HepG2 (cell line): ENCODE results near the gene ARPC1A. TPM values are rescaled to one million over a fixed set of nuclear protein-coding genes. Genes with fewer than 3 reads are reported as not detected.

Experiments used
- AHDC1 ChIP-seq: sonication (generic); formaldehyde crosslinking; IDR thresholded peaks from 2 replicates; pipeline ENCODE4 v1.5.1; 2020; ENCODE audit warnings: mild to moderate bottlenecking, missing genetic modification reagents, borderline replicate concordance
- E2F5 ChIP-seq: sonication (generic); formaldehyde crosslinking; conservative IDR thresholded peaks from 2 replicates; pipeline ENCODE4 v1.4.0; 2020; ENCODE audit warnings: missing genetic modification reagents
- HIVEP1 ChIP-seq: sonication (generic); formaldehyde crosslinking; IDR thresholded peaks from 2 replicates; pipeline ENCODE4 v1.4.0; 2020; ENCODE audit warnings: mild to moderate bottlenecking, missing genetic modification reagents
- HOXA7 ChIP-seq: sonication (generic); formaldehyde crosslinking; IDR thresholded peaks from 2 replicates; pipeline ENCODE4 v1.8.1; 2022; ENCODE audit warnings: mild to moderate bottlenecking, missing genetic modification reagents, moderate library complexity
- KAT7 ChIP-seq: IDR thresholded peaks from 2 replicates; pipeline ENCODE4 v1.6.1; 2018; ENCODE audit warnings: borderline replicate concordance, missing compliant biosample characterization
- SP4 ChIP-seq: sonication (generic); formaldehyde crosslinking; IDR thresholded peaks from 2 replicates; pipeline ENCODE4 v1.8.1; 2023; ENCODE audit warnings: mild to moderate bottlenecking, missing genetic modification reagents
- SP5 ChIP-seq: IDR thresholded peaks from 2 replicates; pipeline ENCODE4 v1.6.1; 2016; ENCODE audit warnings: low read depth, borderline replicate concordance
- TCF12 ChIP-seq, 2 experiments: fragments of 450-650 bp in 1 of 2; sonication (generic) in 1 of 2; formaldehyde crosslinking in 1 of 2; IDR thresholded peaks; 2 replicates each; pipeline versions ENCODE4 v1.6.1 to v1.8.0; 2017 to 2022; ENCODE audit warnings: antibody characterized with exemption in 1 of 2, mild to moderate bottlenecking in 1 of 2, missing genetic modification reagents in 1 of 2, moderate library complexity in 1 of 2
- ZBTB26 ChIP-seq: IDR thresholded peaks from 2 replicates; pipeline ENCODE4 v1.6.1; 2016; ENCODE audit warnings: missing compliant biosample characterization, missing genetic modification reagents, borderline replicate concordance
- ZBTB46 ChIP-seq: sonication (generic); formaldehyde crosslinking; IDR thresholded peaks from 2 replicates; pipeline ENCODE4 v1.4.0; 2020; ENCODE audit warnings: mild to moderate bottlenecking, missing genetic modification reagents, borderline replicate concordance
- ZKSCAN8 ChIP-seq: IDR thresholded peaks from 2 replicates; pipeline ENCODE4 v1.6.1; 2016; ENCODE audit warnings: borderline replicate concordance, missing genetic modification reagents, missing compliant biosample characterization
- ZNF260 ChIP-seq: sonication (generic); formaldehyde crosslinking; IDR thresholded peaks from 2 replicates; pipeline ENCODE4 v1.4.0; 2020; ENCODE audit warnings: missing genetic modification reagents, low read depth, mild to moderate bottlenecking, borderline replicate concordance
- ZNF550 ChIP-seq: sonication (generic); formaldehyde crosslinking; IDR thresholded peaks from 2 replicates; pipeline ENCODE4 v1.4.0; 2020; ENCODE audit warnings: mild to moderate bottlenecking, missing genetic modification reagents, borderline replicate concordance
- ZNF605 ChIP-seq: sonication (generic); formaldehyde crosslinking; IDR thresholded peaks from 2 replicates; pipeline ENCODE4 v1.8.0; 2022; ENCODE audit warnings: mild to moderate bottlenecking, missing genetic modification reagents
- polyA plus RNA-seq, 8 experiments: library from polyadenylated mRNA; depleted of rRNA in 3 of 8; stranded (reverse) in 7 of 8; unstranded in 1 of 8; fragments of >200 nt; fragmentation: Illumina TruSeq in 4 of 8; extraction: Trizol in 4 of 8; gene quantifications; 2 replicates each; pipeline versions ENCODE4 v1.2.1 to v1.2.3, GENCODE V29; 2011 to 2016; ENCODE audit warnings: low read depth in 4 of 8, missing spikeins in 1 of 8, mixed read lengths in 1 of 8; ENCODE audit not compliant: insufficient read depth in 1 of 8
- total RNA-seq, 5 experiments: library from RNA; depleted of rRNA; stranded (reverse); fragments of >200 nt; fragmentation: Illumina TruSeq; extraction: Trizol; gene quantifications; 2 replicates each; pipeline ENCODE4 v1.2.3, GENCODE V29; 2016; ENCODE audit warnings: low read depth in 1 of 5

Gene ARPC1A
- total and polyA plus RNA-seq, 2 of the 13 experiments (the other 11 are each of a cell fraction or from before 2014, with no cell fraction given): 44.3 to 88.5 TPM

GRCh38 chr7:99325592-99326407 is at the start of gene ARPC1A (continued):
- TF ChIP-seq ZBTB26 (CRISPR knock-in tag): peak; percentile 73; the same call in 1 of the 2 replicates
- no peak for TF ChIP-seq ZBTB46
- TF ChIP-seq TCF12 (IDR thresholded peaks at IDR 0.05): no peak
- TF ChIP-seq TCF12 (CRISPR knock-in tag; IDR thresholded peaks at IDR 0.05): no peak
- no peak for TF ChIP-seq HOXA7 (CRISPR knock-in tag)
- no peak for TF ChIP-seq ZNF260 (CRISPR knock-in tag)
- 0 out of 2 replicates have a peak, but pooled peaks have one; percentile 25 for TF ChIP-seq E2F5
- TF ChIP-seq AHDC1 (CRISPR knock-in tag): no peak
- TF ChIP-seq SP5: peak; percentile 39; the same call in 1 of the 2 replicates
- TF ChIP-seq HIVEP1 (CRISPR knock-in tag): peak; percentile 76; the same call in 1 of the 2 replicates
- peak; percentile 91; the same call in 1 of the 2 replicates for TF ChIP-seq ZNF605
- peak; percentile 54; the same call in 1 of the 2 replicates for TF ChIP-seq SP4
- no peak for TF ChIP-seq ZNF550 (CRISPR knock-in tag)
- TF ChIP-seq KAT7 (CRISPR knock-in tag): peak; percentile 96
- TF ChIP-seq ZKSCAN8 (CRISPR knock-in tag): peak; percentile 95; the same call in 1 of the 2 replicates
